ENCODE data around the gene HSPA4. TPM values are rescaled to one million over a fixed set of nuclear protein-coding genes. Genes with fewer than 3 reads are reported as not detected.

HSPA4 gene
- polyA plus RNA-seq, 1 donor from 2014 or later = 75.9 TPM

DNA sequence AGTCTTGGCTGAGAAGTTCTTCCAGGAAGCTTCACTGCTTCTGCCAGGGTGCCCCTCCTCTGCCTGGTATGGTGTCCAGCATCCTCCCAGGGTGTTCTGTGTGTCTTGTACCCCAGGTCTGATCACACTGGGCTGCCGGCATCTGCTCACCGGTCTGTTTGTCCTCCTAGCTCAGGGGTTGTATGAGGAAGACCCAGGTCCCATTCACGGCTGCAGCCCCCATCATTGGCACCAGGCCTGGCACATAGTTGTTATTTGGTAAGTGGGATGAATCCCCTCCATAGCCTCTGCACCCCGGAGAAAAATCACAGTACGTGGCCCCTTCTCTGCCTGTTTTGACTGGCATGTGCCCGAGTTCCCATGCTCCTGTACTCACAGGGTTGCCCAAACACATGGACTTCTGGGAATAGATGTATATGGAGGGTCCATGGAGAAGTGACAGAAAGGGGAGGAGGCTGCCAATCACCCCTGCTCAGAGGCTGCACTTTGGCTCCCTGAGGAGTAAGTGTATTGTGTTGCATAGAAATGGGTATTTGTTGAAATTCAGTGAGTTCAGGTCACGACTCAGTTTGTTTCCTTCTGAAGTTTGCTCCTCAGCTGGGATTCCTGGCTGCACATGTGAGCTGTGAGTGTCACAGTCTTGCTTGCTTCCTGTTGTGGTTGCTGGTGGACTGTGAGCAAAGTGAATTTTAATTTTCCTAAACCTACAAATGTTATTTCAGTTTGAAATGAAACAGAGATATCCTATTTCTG lies 96.2 kb downstream of the HSPA4 start:
- Histone ChIP-seq H3F3A (ENCODE audit: insufficient read depth, low read length, poor library complexity, severe bottlenecking) (no peaks in the 10 kb centered on the region), H3K4me2 (ENCODE audit: low read length) (no peak overlapping the region), H3K4me3 (ENCODE audit: low read length) (no peak overlapping the region), H2AFZ (ENCODE audit: low read depth, low read length) (no peak overlapping the region), H3K79me2 (replicated peaks; ENCODE audit: insufficient read depth, low read length) (no peaks in the 10 kb centered on the region), H3K27ac (ENCODE audit: low read length) (no peak overlapping the region), H3K27me3 (ENCODE audit: insufficient read depth, low read depth, low read length) (no peaks in the 10 kb centered on the region), H3K9ac (ENCODE audit: low read length) (no peak overlapping the region), H3K36me3 (ENCODE audit: insufficient read depth, low read length) (no peaks in the 10 kb centered on the region), H3K9me3 (ENCODE audit: low read length) (no peaks in the 10 kb centered on the region), H4K20me1 (ENCODE audit: insufficient read depth) (no peaks in the 10 kb centered on the region), H3K9me2 (ENCODE audit: insufficient read depth, low read length) (no peaks in the 10 kb centered on the region)
- TF ChIP-seq TAF1 (IDR thresholded peaks at IDR 0.05; ENCODE audit: low read depth) (no peak), MXI1 (conservative IDR thresholded peaks at IDR 0.05; ENCODE audit: poor library complexity, severe bottlenecking) (no peak), RAD21 (conservative IDR thresholded peaks at IDR 0.05) (no peak), EP300 (conservative IDR thresholded peaks at IDR 0.05; ENCODE audit: poor library complexity, severe bottlenecking) (no peak), SMC3 (conservative IDR thresholded peaks at IDR 0.05; ENCODE audit: poor library complexity) (no peak), EZH2 (IDR thresholded peaks at IDR 0.05; ENCODE audit: borderline replicate concordance, insufficient read depth, low read length, poor library complexity, severe bottlenecking) (no peak), POLR2AphosphoS5 (IDR thresholded peaks at IDR 0.05) (no peak)
- TF ChIP-seq, protein P1, sequence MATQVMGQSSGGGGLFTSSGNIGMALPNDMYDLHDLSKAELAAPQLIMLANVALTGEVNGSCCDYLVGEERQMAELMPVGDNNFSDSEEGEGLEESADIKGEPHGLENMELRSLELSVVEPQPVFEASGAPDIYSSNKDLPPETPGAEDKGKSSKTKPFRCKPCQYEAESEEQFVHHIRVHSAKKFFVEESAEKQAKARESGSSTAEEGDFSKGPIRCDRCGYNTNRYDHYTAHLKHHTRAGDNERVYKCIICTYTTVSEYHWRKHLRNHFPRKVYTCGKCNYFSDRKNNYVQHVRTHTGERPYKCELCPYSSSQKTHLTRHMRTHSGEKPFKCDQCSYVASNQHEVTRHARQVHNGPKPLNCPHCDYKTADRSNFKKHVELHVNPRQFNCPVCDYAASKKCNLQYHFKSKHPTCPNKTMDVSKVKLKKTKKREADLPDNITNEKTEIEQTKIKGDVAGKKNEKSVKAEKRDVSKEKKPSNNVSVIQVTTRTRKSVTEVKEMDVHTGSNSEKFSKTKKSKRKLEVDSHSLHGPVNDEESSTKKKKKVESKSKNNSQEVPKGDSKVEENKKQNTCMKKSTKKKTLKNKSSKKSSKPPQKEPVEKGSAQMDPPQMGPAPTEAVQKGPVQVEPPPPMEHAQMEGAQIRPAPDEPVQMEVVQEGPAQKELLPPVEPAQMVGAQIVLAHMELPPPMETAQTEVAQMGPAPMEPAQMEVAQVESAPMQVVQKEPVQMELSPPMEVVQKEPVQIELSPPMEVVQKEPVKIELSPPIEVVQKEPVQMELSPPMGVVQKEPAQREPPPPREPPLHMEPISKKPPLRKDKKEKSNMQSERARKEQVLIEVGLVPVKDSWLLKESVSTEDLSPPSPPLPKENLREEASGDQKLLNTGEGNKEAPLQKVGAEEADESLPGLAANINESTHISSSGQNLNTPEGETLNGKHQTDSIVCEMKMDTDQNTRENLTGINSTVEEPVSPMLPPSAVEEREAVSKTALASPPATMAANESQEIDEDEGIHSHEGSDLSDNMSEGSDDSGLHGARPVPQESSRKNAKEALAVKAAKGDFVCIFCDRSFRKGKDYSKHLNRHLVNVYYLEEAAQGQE (IDR thresholded peaks at IDR 0.05; ENCODE audit: borderline replicate concordance) = no peak
- TF ChIP-seq, protein P2, sequence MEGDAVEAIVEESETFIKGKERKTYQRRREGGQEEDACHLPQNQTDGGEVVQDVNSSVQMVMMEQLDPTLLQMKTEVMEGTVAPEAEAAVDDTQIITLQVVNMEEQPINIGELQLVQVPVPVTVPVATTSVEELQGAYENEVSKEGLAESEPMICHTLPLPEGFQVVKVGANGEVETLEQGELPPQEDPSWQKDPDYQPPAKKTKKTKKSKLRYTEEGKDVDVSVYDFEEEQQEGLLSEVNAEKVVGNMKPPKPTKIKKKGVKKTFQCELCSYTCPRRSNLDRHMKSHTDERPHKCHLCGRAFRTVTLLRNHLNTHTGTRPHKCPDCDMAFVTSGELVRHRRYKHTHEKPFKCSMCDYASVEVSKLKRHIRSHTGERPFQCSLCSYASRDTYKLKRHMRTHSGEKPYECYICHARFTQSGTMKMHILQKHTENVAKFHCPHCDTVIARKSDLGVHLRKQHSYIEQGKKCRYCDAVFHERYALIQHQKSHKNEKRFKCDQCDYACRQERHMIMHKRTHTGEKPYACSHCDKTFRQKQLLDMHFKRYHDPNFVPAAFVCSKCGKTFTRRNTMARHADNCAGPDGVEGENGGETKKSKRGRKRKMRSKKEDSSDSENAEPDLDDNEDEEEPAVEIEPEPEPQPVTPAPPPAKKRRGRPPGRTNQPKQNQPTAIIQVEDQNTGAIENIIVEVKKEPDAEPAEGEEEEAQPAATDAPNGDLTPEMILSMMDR (IDR thresholded peaks at IDR 0.05; ENCODE audit: poor library complexity, severe bottlenecking) = no peak

GRCh38 chr5:133149345-133149744 lies 97.5 kb downstream of the HSPA4 start:
- Histone ChIP-seq H3K9me3 (ENCODE audit: low read length) (no peaks in the 10 kb centered on the region), H3K79me2 (replicated peaks; ENCODE audit: insufficient read depth, low read length) (no peaks in the 10 kb centered on the region), H3K9ac (ENCODE audit: low read length) (no peak overlapping the region), H3K4me2 (ENCODE audit: low read length) (no peak overlapping the region), H3K4me3 (ENCODE audit: low read length) (no peak overlapping the region), H3F3A (ENCODE audit: insufficient read depth, low read length, poor library complexity, severe bottlenecking) (no peaks in the 10 kb centered on the region), H3K27me3 (ENCODE audit: insufficient read depth, low read depth, low read length) (no peaks in the 10 kb centered on the region), H2AFZ (ENCODE audit: low read depth, low read length) (no peak overlapping the region), H3K27ac (ENCODE audit: low read length) (no peak overlapping the region), H3K36me3 (ENCODE audit: insufficient read depth, low read length) (no peaks in the 10 kb centered on the region), H4K20me1 (ENCODE audit: insufficient read depth) (no peaks in the 10 kb centered on the region), H3K9me2 (ENCODE audit: insufficient read depth, low read length) (no peaks in the 10 kb centered on the region)
- TF ChIP-seq, protein P2 (IDR thresholded peaks at IDR 0.05; ENCODE audit: poor library complexity, severe bottlenecking) = no peak
- TF ChIP-seq POLR2AphosphoS5 (IDR thresholded peaks at IDR 0.05) (no peak), EP300 (conservative IDR thresholded peaks at IDR 0.05; ENCODE audit: poor library complexity, severe bottlenecking) (no peak), TAF1 (IDR thresholded peaks at IDR 0.05; ENCODE audit: low read depth) (no peak), RAD21 (conservative IDR thresholded peaks at IDR 0.05) (no peak), EZH2 (IDR thresholded peaks at IDR 0.05; ENCODE audit: borderline replicate concordance, insufficient read depth, low read length, poor library complexity, severe bottlenecking) (no peak)
- TF ChIP-seq, protein P1 (IDR thresholded peaks at IDR 0.05; ENCODE audit: borderline replicate concordance) = no peak

Measured in neural cell (in vitro differentiated cells).